ENCODE results near the gene SLC25A1. TPM values are rescaled to one million over a fixed set of nuclear protein-coding genes. Genes with fewer than 3 reads are reported as not detected.

Gene SLC25A1
- total RNA-seq, 1 experiment from 2014 or later = 201 TPM

GRCh38 chr22:19152942-19153883, 25.3 kb downstream of the SLC25A1 start:
- TF ChIP-seq NFE2L1 (CRISPR knock-in tag; IDR thresholded peaks at IDR 0.05) = no peak
- TF ChIP-seq, protein P1, sequence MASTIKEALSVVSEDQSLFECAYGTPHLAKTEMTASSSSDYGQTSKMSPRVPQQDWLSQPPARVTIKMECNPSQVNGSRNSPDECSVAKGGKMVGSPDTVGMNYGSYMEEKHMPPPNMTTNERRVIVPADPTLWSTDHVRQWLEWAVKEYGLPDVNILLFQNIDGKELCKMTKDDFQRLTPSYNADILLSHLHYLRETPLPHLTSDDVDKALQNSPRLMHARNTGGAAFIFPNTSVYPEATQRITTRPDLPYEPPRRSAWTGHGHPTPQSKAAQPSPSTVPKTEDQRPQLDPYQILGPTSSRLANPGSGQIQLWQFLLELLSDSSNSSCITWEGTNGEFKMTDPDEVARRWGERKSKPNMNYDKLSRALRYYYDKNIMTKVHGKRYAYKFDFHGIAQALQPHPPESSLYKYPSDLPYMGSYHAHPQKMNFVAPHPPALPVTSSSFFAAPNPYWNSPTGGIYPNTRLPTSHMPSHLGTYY (CRISPR knock-in tag; IDR thresholded peaks at IDR 0.05) = no peak
- TF ChIP-seq FOXK1 (CRISPR knock-in tag; IDR thresholded peaks at IDR 0.05) = no peak
- no peak for TF ChIP-seq IRF1 (CRISPR knock-in tag; IDR thresholded peaks at IDR 0.05)
- no peak for TF ChIP-seq JUN (CRISPR knock-in tag; IDR thresholded peaks at IDR 0.05)
- no peak for TF ChIP-seq EMX1 (CRISPR knock-in tag; IDR thresholded peaks at IDR 0.05)
- no peak for TF ChIP-seq TCF7 (CRISPR knock-in tag; IDR thresholded peaks at IDR 0.05; ENCODE audit: low read depth)
- no peak for TF ChIP-seq GTF2I (CRISPR knock-in tag; conservative IDR thresholded peaks at IDR 0.05)
- TF ChIP-seq SOX15 (CRISPR knock-in tag; IDR thresholded peaks at IDR 0.05) = no peak
- TF ChIP-seq NFYB (CRISPR knock-in tag; conservative IDR thresholded peaks at IDR 0.05; ENCODE audit: low read depth) = no peak
- TF ChIP-seq ZNF317 (CRISPR knock-in tag; IDR thresholded peaks at IDR 0.05; ENCODE audit: borderline replicate concordance, low read depth) = no peak
- Mint-ChIP-seq H3K4me1 (peaks cover 4% of the 10 kb centered on the region), H3K9me3 (0 out of 2 replicates have a peak, but pooled peaks cover 4% of the 10 kb centered on the region), H3K27ac (no peak overlapping the region; the same call in 1 of the 2 replicates), H3K36me3 (peaks cover 4% of the 10 kb centered on the region; the same call in 1 of the 2 replicates), H3K4me3 (no peak overlapping the region), H3K27me3 (ENCODE audit: low read depth) (peaks cover 70% of the 10 kb centered on the region)
- DNase-seq (ENCODE audit: low spot score) (no peak), ATAC-seq (no peak)
- ChIA-PET CTCF (interaction anchor here (0.9 to 1.0 kb wide), 2 partner anchors 8 to 476 kb away, joined by 8 read pairs; partner anchors contain the start of gene ESS2), POLR2A (no interaction called here)

- 0 out of 2 replicates have a peak, but pooled peaks cover 4% of the 10 kb centered on the region for H3K9me3 Mint-ChIP-seq
- CTCF ChIA-PET = interaction anchor here (0.5 to 1.9 kb wide), 3 partner anchors 28 to 478 kb away, joined by 4 to 8 read pairs (median 5); no protein-coding TSS in a partner anchor
- H3K27me3 Mint-ChIP-seq (ENCODE audit: low read depth) = peaks cover 79% of the 10 kb centered on the region
- ATAC-seq = no peak
- H3K27ac Mint-ChIP-seq = no peak overlapping the region
- H3K4me3 Mint-ChIP-seq = peak overlapping the region; percentile 72
- DNase-seq (ENCODE audit: low spot score) = no peak
- POLR2A ChIA-PET = interaction anchor here (0.8 kb wide), 1 partner anchor 27 kb away, joined by 3 read pairs; the partner anchor contains the start of gene SLC25A1
- peaks cover 13% of the 10 kb centered on the region for H3K4me1 Mint-ChIP-seq
- peaks cover 4% of the 10 kb centered on the region; the same call in 1 of the 2 replicates for H3K36me3 Mint-ChIP-seq
- TF ChIP-seq, protein P2, sequence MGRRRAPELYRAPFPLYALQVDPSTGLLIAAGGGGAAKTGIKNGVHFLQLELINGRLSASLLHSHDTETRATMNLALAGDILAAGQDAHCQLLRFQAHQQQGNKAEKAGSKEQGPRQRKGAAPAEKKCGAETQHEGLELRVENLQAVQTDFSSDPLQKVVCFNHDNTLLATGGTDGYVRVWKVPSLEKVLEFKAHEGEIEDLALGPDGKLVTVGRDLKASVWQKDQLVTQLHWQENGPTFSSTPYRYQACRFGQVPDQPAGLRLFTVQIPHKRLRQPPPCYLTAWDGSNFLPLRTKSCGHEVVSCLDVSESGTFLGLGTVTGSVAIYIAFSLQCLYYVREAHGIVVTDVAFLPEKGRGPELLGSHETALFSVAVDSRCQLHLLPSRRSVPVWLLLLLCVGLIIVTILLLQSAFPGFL (CRISPR knock-in tag; IDR thresholded peaks at IDR 0.05; ENCODE audit: borderline replicate concordance) = no peak
- TF ChIP-seq RELA (CRISPR knock-in tag; IDR thresholded peaks at IDR 0.05; ENCODE audit: borderline replicate concordance) = no peak
- 0 out of 2 replicates have a peak, but pooled peaks have one; percentile 33 for TF ChIP-seq GTF2I (CRISPR knock-in tag; conservative IDR thresholded peaks at IDR 0.05)
- no peak for TF ChIP-seq CREM (CRISPR knock-in tag; IDR thresholded peaks at IDR 0.05)
- TF ChIP-seq NR2C2 (CRISPR knock-in tag; IDR thresholded peaks at IDR 0.05) = no peak
Measured at GRCh38 chr22:19151329-19152191, 27.0 kb downstream of the SLC25A1 start.
